ENCODE data around the gene SCML1. TPM values are rescaled to one million over a fixed set of nuclear protein-coding genes. Genes with fewer than 3 reads are reported as not detected.

Gene SCML1
- total and polyA plus RNA-seq, 9 of the 15 experiments (the other 6 are each of a cell fraction or from before 2014, with no cell fraction given): 0.01 to 0.04 (median 0.04) TPM; not detected in 6

GRCh38 chrX:17748684-17749083 lies 11.4 kb downstream of the SCML1 start:
- TF ChIP-seq ZNF316 (IDR thresholded peaks at IDR 0.05) (peak; percentile 26; the same call in 1 of the 2 replicates), BRF1 (IDR thresholded peaks at IDR 0.05; ENCODE audit: borderline replicate concordance, extremely low read depth, insufficient read length) (no peak), C11orf30 (IDR thresholded peaks at IDR 0.05; ENCODE audit: low read depth) (peak; percentile 21; the same call in 1 of the 2 replicates), NR2C1 (IDR thresholded peaks at IDR 0.05) (no peak), NR2C1 (tag; IDR thresholded peaks at IDR 0.05) (no peak), STAG1 (CRISPR knock-in tag; IDR thresholded peaks at IDR 0.05; ENCODE audit: borderline replicate concordance) (no peak), ZNF444 (CRISPR knock-in tag; IDR thresholded peaks at IDR 0.05) (no peak), NUFIP1 (IDR thresholded peaks at IDR 0.05; ENCODE audit: partially characterized antibody) (no peak), ZNF354B (CRISPR knock-in tag; IDR thresholded peaks at IDR 0.05) (no peak), MAX (CRISPR knock-in tag; IDR thresholded peaks at IDR 0.05) (no peak), MAFF (IDR thresholded peaks at IDR 0.05; ENCODE audit: low read length) (peak; percentile 42; the same call in 1 of the 2 replicates), HDGF (IDR thresholded peaks at IDR 0.05) (no peak)
- TF ChIP-seq, protein P1, sequence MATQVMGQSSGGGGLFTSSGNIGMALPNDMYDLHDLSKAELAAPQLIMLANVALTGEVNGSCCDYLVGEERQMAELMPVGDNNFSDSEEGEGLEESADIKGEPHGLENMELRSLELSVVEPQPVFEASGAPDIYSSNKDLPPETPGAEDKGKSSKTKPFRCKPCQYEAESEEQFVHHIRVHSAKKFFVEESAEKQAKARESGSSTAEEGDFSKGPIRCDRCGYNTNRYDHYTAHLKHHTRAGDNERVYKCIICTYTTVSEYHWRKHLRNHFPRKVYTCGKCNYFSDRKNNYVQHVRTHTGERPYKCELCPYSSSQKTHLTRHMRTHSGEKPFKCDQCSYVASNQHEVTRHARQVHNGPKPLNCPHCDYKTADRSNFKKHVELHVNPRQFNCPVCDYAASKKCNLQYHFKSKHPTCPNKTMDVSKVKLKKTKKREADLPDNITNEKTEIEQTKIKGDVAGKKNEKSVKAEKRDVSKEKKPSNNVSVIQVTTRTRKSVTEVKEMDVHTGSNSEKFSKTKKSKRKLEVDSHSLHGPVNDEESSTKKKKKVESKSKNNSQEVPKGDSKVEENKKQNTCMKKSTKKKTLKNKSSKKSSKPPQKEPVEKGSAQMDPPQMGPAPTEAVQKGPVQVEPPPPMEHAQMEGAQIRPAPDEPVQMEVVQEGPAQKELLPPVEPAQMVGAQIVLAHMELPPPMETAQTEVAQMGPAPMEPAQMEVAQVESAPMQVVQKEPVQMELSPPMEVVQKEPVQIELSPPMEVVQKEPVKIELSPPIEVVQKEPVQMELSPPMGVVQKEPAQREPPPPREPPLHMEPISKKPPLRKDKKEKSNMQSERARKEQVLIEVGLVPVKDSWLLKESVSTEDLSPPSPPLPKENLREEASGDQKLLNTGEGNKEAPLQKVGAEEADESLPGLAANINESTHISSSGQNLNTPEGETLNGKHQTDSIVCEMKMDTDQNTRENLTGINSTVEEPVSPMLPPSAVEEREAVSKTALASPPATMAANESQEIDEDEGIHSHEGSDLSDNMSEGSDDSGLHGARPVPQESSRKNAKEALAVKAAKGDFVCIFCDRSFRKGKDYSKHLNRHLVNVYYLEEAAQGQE (IDR thresholded peaks at IDR 0.05; ENCODE audit: borderline replicate concordance): no peak
- TF ChIP-seq, protein P1 (CRISPR knock-in tag; IDR thresholded peaks at IDR 0.05; ENCODE audit: low read depth): no peak
- CTCF ChIA-PET (ENCODE audit: low intra/inter-chr PET ratio): no interaction called here
- H3K4me3 ChIP-seq: no peak overlapping the region
- no peaks in the 10 kb centered on the region for H3K9me3 ChIP-seq (replicated peaks; ENCODE audit: control insufficient read depth, insufficient read depth, low read depth, low read length)
- no peaks in the 10 kb centered on the region for H3K27me3 ChIP-seq (ENCODE audit: control insufficient read depth in 2 of 2, insufficient read depth in 2 of 2, low read length in 2 of 2)
- POLR2A ChIA-PET: no interaction called here
- WGBS (ENCODE audit: insufficient coverage, low coverage, missing lambda C conversion rate): 0% methylated on average over 5 of the region's 5 CpGs
- intact Hi-C loops (cut with micrococcal nuclease) (loop anchor here (5.0 kb wide), 2 partner anchors 629 to 1589 kb away; no protein-coding TSS in a partner anchor), in situ Hi-C loops (cut with MboI) (no loop called here)
- H2AFZ ChIP-seq (ENCODE audit: low read depth, low read length): no peak overlapping the region
- DNase-seq (ENCODE audit: extremely low read depth in 1 of 4, low spot score in 3 of 4) (no peak), ATAC-seq (no peak), FAIRE-seq (no peak)
- H3K36me3 ChIP-seq (ENCODE audit: control insufficient read depth, insufficient read depth, low read length): no peaks in the 10 kb centered on the region
- no peaks in the 10 kb centered on the region for H3K4me1 ChIP-seq (replicated peaks in 1 of 2; ENCODE audit: control insufficient read depth in 2 of 2, insufficient read depth in 2 of 2, low read length in 2 of 2)
- H3K9me1 ChIP-seq (ENCODE audit: control insufficient read depth, insufficient read depth, low read length): no peaks in the 10 kb centered on the region
- no peak overlapping the region for H3K27ac ChIP-seq (ENCODE audit: extremely low read depth, low read depth, low read length)
- BruUV-seq (replicated peaks): no TSS peak
- no peak overlapping the region for H3K9ac ChIP-seq (ENCODE audit: insufficient read depth in 1 of 2, low read depth in 2 of 2, low read length in 2 of 2)
- no peaks in the 10 kb centered on the region for H4K20me1 ChIP-seq (replicated peaks; ENCODE audit: control insufficient read depth, insufficient read depth, low read length)
- no peaks in the 10 kb centered on the region for H3K79me2 ChIP-seq (ENCODE audit: control insufficient read depth, insufficient read depth, low read length)
- H3K4me2 ChIP-seq (ENCODE audit: insufficient read depth, low read length): no peak overlapping the region

Data from K562 (cell line).